ENCODE measurements around the gene DUOX1. TPM values are rescaled to one million over a fixed set of nuclear protein-coding genes. Genes with fewer than 3 reads are reported as not detected.

Gene DUOX1
- total RNA-seq, 4 donors from 2014 or later = 87.5 to 202 (median 122) TPM

DNA sequence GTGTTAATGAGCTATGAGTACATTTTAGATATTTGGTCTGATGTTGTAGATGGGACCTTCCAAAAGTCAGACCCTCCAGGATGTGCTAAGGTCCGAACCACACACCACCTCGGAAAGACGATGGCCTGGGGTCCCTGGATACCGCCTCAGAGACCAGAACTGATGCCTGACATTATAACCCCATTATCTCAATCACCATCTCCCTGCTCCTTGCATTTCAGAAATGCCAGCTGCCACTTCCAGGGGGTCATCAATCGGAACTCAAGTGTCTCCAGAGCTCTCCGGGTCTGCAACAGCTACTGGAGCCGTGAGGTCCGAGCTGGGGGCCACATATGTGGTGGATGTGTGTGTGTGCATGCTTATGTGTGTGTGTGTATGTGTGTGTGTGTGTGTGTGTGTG, 7.9 kb downstream of the DUOX1 start:
- Histone ChIP-seq H3K27ac (no peak overlapping the region), H3K9me3 (no peaks in the 10 kb centered on the region)
- 86% methylated on average over 7 to 8 of the region's 8 CpGs for WGBS, 2 donors

DNA sequence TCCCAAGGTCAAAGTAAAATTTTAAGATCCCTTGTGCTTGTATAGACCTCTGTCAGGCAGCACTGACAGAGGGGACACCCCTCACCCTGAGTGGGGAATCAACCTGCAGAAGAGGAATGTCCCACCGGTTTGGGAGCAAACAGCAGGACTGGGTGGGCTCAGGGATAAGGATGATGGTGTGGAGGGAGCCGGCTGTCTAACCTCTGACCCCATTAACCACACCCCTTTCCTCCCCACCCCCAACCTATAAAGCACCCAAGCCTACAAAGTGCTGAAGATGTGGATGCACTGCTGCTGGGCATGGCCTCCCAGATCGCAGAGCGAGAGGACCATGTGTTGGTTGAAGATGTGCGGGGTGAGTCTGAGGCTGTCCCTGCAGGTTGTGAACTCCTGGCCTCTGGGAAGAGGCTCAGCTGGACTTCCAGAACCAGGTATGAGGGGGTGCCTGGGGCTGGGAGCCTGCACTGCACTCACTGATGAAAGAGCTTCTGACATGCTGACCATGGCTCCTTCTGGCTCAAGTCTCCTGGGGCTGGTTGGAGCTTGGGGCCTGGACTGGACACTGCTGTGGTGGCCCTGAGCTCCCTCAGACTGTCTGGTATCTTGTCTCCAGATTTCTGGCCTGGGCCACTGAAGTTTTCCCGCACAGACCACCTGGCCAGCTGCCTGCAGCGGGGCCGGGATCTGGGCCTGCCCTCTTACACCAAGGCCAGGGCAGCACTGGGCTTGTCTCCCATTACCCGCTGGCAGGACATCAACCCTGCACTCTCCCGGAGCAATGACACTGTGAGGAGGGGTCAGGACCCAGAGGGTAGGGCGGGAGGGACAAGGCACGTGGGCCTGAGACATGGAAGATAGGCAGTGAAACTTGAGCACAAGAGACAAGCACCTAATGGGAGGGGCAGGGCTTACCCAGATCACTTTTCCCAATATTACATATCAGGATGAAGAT, 9.3 kb downstream of the DUOX1 start:
- no peak for DNase-seq
- Histone ChIP-seq H3K4me3 (no peak overlapping the region), H3K27ac (no peak overlapping the region), H3K27me3 (peaks cover 0 to 57% (median 0%) of the 10 kb centered on the region in 4 donors), H3K4me1 (peaks cover 0 to 14% (median 6%) of the 10 kb centered on the region in 3 donors), H3K9me3 (no peaks in the 10 kb centered on the region), H3K36me3 (peaks cover 0 to 97% (median 10%) of the 10 kb centered on the region in 3 donors)
- intact Hi-C loops (cut with DNase I) = no loop called here
- TF ChIP-seq, protein P1, sequence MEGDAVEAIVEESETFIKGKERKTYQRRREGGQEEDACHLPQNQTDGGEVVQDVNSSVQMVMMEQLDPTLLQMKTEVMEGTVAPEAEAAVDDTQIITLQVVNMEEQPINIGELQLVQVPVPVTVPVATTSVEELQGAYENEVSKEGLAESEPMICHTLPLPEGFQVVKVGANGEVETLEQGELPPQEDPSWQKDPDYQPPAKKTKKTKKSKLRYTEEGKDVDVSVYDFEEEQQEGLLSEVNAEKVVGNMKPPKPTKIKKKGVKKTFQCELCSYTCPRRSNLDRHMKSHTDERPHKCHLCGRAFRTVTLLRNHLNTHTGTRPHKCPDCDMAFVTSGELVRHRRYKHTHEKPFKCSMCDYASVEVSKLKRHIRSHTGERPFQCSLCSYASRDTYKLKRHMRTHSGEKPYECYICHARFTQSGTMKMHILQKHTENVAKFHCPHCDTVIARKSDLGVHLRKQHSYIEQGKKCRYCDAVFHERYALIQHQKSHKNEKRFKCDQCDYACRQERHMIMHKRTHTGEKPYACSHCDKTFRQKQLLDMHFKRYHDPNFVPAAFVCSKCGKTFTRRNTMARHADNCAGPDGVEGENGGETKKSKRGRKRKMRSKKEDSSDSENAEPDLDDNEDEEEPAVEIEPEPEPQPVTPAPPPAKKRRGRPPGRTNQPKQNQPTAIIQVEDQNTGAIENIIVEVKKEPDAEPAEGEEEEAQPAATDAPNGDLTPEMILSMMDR (IDR thresholded peaks at IDR 0.05) = no peak
- no peak for TF ChIP-seq POLR2A (IDR thresholded peaks at IDR 0.05)
- 76 to 78% methylated on average over 3 to 5 of the region's 12 CpGs for WGBS, 2 donors

More for the DNA sequence above, 7.9 kb downstream of the DUOX1 start:
- Histone ChIP-seq H3K27me3 (peaks cover 0 to 64% (median 0%) of the 10 kb centered on the region in 4 donors), H3K36me3 (peaks cover 0 to 97% (median 10%) of the 10 kb centered on the region in 3 donors), H3K4me3 (no peak overlapping the region), H3K4me1 (peaks cover 2 to 28% (median 14%) of the 10 kb centered on the region in 3 donors)
- TF ChIP-seq, protein P1 (IDR thresholded peaks at IDR 0.05) = no peak
- TF ChIP-seq POLR2A (IDR thresholded peaks at IDR 0.05) = no peak
- intact Hi-C loops (cut with DNase I) = no loop called here
- no peak for DNase-seq

DNA sequence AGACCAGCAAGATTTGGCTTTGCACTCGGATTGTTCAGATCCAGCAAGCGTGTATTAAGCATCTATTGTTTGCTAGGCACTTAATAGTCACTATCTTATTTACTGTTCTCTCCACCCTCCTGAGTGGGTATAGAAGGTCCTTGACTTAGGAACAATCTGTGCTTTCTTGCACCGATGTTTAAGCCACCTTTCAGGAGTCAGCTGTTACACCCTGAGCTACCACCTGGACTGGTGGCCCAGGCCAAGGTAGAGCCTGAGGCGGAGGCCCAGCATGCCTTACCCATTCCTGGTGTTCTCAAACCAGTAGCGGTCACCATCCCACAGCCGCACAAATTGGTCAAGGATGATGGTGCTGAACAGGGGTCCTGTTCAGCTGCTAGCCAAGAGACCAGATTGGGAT, 10.0 kb downstream of the DUOX1 start:
- intact Hi-C loops (cut with DNase I) = no loop called here
- no peaks in the 10 kb centered on the region for H3K9me3 ChIP-seq
- no peak overlapping the region for H3K27ac ChIP-seq
- TF ChIP-seq, protein P1 (IDR thresholded peaks at IDR 0.05) = no peak
- TF ChIP-seq POLR2A (IDR thresholded peaks at IDR 0.05) = no peak
- peaks cover 0 to 97% (median 10%) of the 10 kb centered on the region in 3 donors for H3K36me3 ChIP-seq
- peaks cover 0 to 10% (median 5%) of the 10 kb centered on the region in 3 donors for H3K4me1 ChIP-seq
- H3K4me3 ChIP-seq = no peak overlapping the region
- DNase-seq = no peak
- H3K27me3 ChIP-seq = peaks cover 0 to 51% (median 0%) of the 10 kb centered on the region in 4 donors
- 80 to 85% methylated on average over 6 of the region's 6 CpGs for WGBS, 2 donors

DNA sequence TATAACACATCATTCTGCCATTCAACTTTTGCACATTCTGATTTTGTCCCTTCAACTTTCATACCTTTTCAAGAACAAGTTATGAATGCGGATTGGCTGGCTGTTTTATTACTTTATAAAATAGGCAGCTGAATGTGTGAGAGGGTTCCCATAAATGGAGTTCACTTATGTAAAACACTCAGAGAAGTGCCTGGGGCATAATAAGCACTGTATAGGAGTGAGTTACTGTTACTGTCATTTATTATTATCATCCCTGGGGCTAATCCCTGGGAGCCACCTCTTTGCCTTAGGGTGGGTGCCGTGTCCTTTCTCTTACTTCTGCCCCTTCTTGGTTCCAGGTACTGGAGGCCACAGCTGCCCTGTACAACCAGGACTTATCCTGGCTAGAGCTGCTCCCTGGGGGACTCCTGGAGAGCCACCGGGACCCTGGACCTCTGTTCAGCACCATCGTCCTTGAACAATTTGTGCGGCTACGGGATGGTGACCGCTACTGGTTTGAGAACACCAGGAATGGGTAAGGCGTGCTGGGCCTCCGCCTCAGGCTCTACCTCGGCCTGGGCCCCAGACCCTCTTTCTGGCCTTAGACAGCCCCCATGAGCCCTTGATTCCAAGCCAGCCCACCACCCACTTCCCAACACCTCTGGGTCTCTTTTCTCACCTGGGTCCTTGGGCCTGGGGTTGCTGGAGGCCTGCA, 10.9 kb downstream of the DUOX1 start:
- intact Hi-C loops (cut with DNase I) = no loop called here
- H3K4me1 ChIP-seq = peaks cover 0 to 11% (median 0%) of the 10 kb centered on the region in 3 donors
- peaks cover 0 to 99% (median 5%) of the 10 kb centered on the region in 3 donors for H3K36me3 ChIP-seq
- H3K27me3 ChIP-seq = peaks cover 0 to 44% (median 0%) of the 10 kb centered on the region in 4 donors
- no peak overlapping the region for H3K4me3 ChIP-seq
- H3K27ac ChIP-seq = no peak overlapping the region
- 89 to 91% methylated on average over 3 to 8 of the region's 10 CpGs for WGBS, 2 donors
- H3K9me3 ChIP-seq = no peaks in the 10 kb centered on the region
- no peak for DNase-seq
- TF ChIP-seq POLR2A (IDR thresholded peaks at IDR 0.05) = no peak
- TF ChIP-seq, protein P1 (IDR thresholded peaks at IDR 0.05) = no peak
